Measurements from ENCODE around the gene PAOX. TPM values are rescaled to one million over a fixed set of nuclear protein-coding genes. Genes with fewer than 3 reads are reported as not detected.

The PAOX gene
- total and polyA plus RNA-seq, 2 donors (not counting 1 experiment from before 2014, with no cell fraction given): 21.1 to 24.9 TPM

GRCh38 chr10:133421336-133422222, 42.5 kb downstream of the PAOX start:
- no peak for TF ChIP-seq CTCF (IDR thresholded peaks at IDR 0.05)
- no peak for TF ChIP-seq EZH2 (IDR thresholded peaks at IDR 0.05; ENCODE audit: borderline replicate concordance, insufficient read depth, low read depth, low read length, poor library complexity, severe bottlenecking)
- H3K4me1 ChIP-seq (ENCODE audit: control insufficient read depth in 2 of 2, insufficient read depth in 2 of 2, low read length in 2 of 2): peaks cover 2 to 5% of the 10 kb centered on the region in 2 donors
- CTCF ChIA-PET: interaction anchor here (1.2 kb wide), 1 partner anchor 92 kb away, joined by 4 read pairs; no protein-coding TSS in a partner anchor

More at GRCh38 chr10:133421336-133422222, 42.5 kb downstream of the PAOX start:
- Mint-ChIP-seq H3K4me1 (peaks cover 6% of the 10 kb centered on the region), H3K4me3 (no peak overlapping the region), H3K27me3 (no peaks in the 10 kb centered on the region), H3K9me3 (ENCODE audit: insufficient read depth) (no peaks in the 10 kb centered on the region), H3K27ac (no peak overlapping the region)
- no peak overlapping the region for H2AFZ ChIP-seq (ENCODE audit: insufficient read depth, low read depth, low read length, poor library complexity, severe bottlenecking)
- DNase-seq: no peak
- no peak overlapping the region for H3K9ac ChIP-seq (ENCODE audit: low read length)
- H3K36me3 ChIP-seq (replicated peaks in 1 of 2; ENCODE audit: control extremely low read depth in 1 of 2, control insufficient read depth in 1 of 2, extremely low read depth in 1 of 2, insufficient read depth in 2 of 2, low read length in 1 of 2): peaks cover 0 to 9% of the 10 kb centered on the region in 2 experiments
- H3K27me3 ChIP-seq (replicated peaks in 1 of 4; ENCODE audit: control extremely low read depth in 1 of 4, control insufficient read depth in 3 of 4, insufficient read depth in 4 of 4, low read length in 3 of 4): peaks cover 0 to 4% (median 2%) of the 10 kb centered on the region in 4 experiments
- H4K20me1 ChIP-seq (ENCODE audit: control insufficient read depth, insufficient read depth, low read length, poor library complexity, severe bottlenecking): peaks cover 37% of the 10 kb centered on the region
- WGBS (ENCODE audit: insufficient coverage): 92% methylated on average over 16 of the region's 17 CpGs
- H3K79me2 ChIP-seq (ENCODE audit: control insufficient read depth, insufficient read depth, low read length): peaks cover 20% of the 10 kb centered on the region
- H3K4me3 ChIP-seq (ENCODE audit: control extremely low read depth in 1 of 5, extremely low read depth in 1 of 5, insufficient read depth in 1 of 5, low read depth in 2 of 5, low read length in 4 of 5): no peak overlapping the region
- no peaks in the 10 kb centered on the region for H3K9me3 ChIP-seq (ENCODE audit: control extremely low read depth in 1 of 3, control insufficient read depth in 2 of 3, insufficient read depth in 1 of 3, low read length in 2 of 3)
- no peak overlapping the region for H3K27ac ChIP-seq (ENCODE audit: low read length in 2 of 2)
- no peak overlapping the region for H3K4me2 ChIP-seq (replicated peaks; ENCODE audit: low read depth, low read length, poor library complexity, severe bottlenecking)
- intact Hi-C loops (cut with micrococcal nuclease): no loop called here
- POLR2A ChIA-PET: no interaction called here
- ATAC-seq (ENCODE audit: low read depth): no peak
